ENCODE data around the gene NBDY.

- no peak for TF ChIP-seq ATF3 (CRISPR knock-in tag; conservative IDR thresholded peaks at IDR 0.05)
- no peak for TF ChIP-seq E2F5 (CRISPR knock-in tag; IDR thresholded peaks at IDR 0.05)
- TF ChIP-seq, protein P1, sequence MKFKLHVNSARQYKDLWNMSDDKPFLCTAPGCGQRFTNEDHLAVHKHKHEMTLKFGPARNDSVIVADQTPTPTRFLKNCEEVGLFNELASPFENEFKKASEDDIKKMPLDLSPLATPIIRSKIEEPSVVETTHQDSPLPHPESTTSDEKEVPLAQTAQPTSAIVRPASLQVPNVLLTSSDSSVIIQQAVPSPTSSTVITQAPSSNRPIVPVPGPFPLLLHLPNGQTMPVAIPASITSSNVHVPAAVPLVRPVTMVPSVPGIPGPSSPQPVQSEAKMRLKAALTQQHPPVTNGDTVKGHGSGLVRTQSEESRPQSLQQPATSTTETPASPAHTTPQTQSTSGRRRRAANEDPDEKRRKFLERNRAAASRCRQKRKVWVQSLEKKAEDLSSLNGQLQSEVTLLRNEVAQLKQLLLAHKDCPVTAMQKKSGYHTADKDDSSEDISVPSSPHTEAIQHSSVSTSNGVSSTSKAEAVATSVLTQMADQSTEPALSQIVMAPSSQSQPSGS (CRISPR knock-in tag; IDR thresholded peaks at IDR 0.05; ENCODE audit: borderline replicate concordance, low read depth), result no peak
- TF ChIP-seq, protein P2, sequence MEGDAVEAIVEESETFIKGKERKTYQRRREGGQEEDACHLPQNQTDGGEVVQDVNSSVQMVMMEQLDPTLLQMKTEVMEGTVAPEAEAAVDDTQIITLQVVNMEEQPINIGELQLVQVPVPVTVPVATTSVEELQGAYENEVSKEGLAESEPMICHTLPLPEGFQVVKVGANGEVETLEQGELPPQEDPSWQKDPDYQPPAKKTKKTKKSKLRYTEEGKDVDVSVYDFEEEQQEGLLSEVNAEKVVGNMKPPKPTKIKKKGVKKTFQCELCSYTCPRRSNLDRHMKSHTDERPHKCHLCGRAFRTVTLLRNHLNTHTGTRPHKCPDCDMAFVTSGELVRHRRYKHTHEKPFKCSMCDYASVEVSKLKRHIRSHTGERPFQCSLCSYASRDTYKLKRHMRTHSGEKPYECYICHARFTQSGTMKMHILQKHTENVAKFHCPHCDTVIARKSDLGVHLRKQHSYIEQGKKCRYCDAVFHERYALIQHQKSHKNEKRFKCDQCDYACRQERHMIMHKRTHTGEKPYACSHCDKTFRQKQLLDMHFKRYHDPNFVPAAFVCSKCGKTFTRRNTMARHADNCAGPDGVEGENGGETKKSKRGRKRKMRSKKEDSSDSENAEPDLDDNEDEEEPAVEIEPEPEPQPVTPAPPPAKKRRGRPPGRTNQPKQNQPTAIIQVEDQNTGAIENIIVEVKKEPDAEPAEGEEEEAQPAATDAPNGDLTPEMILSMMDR (IDR thresholded peaks at IDR 0.05), result no peak
- TF ChIP-seq NFYB (CRISPR knock-in tag; conservative IDR thresholded peaks at IDR 0.05; ENCODE audit: low read depth), result no peak
- TF ChIP-seq SP1 (CRISPR knock-in tag; conservative IDR thresholded peaks at IDR 0.05), result no peak
- no peak for TF ChIP-seq FOXP1 (CRISPR knock-in tag; IDR thresholded peaks at IDR 0.05; ENCODE audit: borderline replicate concordance)
- no peak for TF ChIP-seq ZNF423 (CRISPR knock-in tag; IDR thresholded peaks at IDR 0.05)
These were observed 33.9 kb downstream of the NBDY start for GRCh38 chrX:56762707-56763555.
